AG04449 (cell line): Measurements from ENCODE around the gene SCN1B.

ENCODE experiments used
- CTCF ChIA-PET: fragments of 350-600 bp; formaldehyde crosslinking; extraction: SDS; loops from one replicate; lab custom pipeline; 2021; ENCODE audit warnings: antibody characterized with exemption; lab: Yijun Ruan, JAX
- POLR2A ChIA-PET: fragments of 400-600, 350-600 bp; formaldehyde crosslinking; extraction: SDS; loops from one replicate; lab custom pipeline; 2020; ENCODE audit warnings: antibody characterized with exemption, inconsistent platforms; lab: Yijun Ruan, JAX
- DNase-seq: peaks from one replicate; pipeline ENCODE4 v3.0.0-alpha.2; 2010; ENCODE audit warnings: low read depth, low spot score
- H3K4me3 ChIP-seq: 2 replicates; pipeline ENCODE4 v1.5.1; 2011; ENCODE audit warnings: low read depth, mild to moderate bottlenecking, control low read depth, low read length
- CTCF ChIP-seq: IDR thresholded peaks from one replicate; pipeline ENCODE4 v1.5.1; 2011; ENCODE audit warnings: mild to moderate bottlenecking, moderate library complexity, low read length, control low read depth, inconsistent platforms; ENCODE audit not compliant: insufficient read depth; ENCODE audit errors: missing control alignments

Gene SCN1B

DNA sequence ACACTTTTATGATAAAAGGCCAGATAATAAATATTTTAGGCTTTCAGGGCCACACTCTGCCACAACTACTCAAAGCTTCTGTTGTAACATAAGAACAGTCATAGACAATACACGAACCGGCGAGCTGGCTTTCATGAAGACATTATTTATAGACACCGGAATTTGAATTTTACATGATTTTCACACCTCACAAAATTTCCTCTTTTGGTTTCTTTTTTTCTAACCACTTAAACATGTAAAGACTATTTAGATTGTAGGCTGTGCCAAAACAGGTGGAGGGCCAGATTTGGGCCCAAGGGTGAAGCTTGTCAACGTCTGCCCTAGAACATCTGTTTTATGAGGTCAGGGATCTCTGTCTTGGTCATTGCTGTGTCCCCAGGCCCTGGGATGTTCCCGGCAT lies 55.7 kb downstream of the SCN1B start:
- TF ChIP-seq CTCF = no peak
- H3K4me3 ChIP-seq = no peak overlapping the region
- POLR2A ChIA-PET = no interaction called here
- DNase-seq = no peak
- CTCF ChIA-PET = interaction anchor here (0.7 to 9.6 kb wide), 6 partner anchors 13 to 50 kb away, joined by 3 to 89 read pairs (median 12); partner anchors contain the start of gene LGI4

- H3K4me3 ChIP-seq = no peak overlapping the region
- no peak for TF ChIP-seq CTCF
- POLR2A ChIA-PET = no interaction called here
- no peak for DNase-seq
- CTCF ChIA-PET = interaction anchor here (1.0 to 9.6 kb wide), 7 partner anchors 12 to 55 kb away, joined by 3 to 89 read pairs (median 14); partner anchors contain the start of gene LGI4
Measured at GRCh38 chr19:35086455-35086854, 56.2 kb downstream of the SCN1B start.

DNA sequence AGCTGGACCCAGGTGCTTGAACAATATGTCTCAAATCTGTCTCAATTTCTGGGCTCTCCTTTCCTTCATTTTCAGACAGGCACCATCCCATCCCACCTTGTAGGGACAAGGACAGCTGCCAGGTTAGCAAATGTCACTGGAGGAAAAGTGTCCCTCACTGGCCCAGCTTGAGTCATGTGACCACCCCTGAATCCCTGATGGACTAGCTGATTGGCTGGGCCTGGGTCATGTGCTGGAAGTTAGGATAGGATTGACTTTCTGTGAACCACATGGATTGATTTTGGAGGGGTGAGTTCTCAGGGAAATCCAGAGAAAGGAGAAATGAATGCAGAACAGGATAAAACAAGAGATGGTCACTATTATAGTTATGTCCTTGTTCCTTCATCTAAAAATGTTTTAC lies 57.1 kb downstream of the SCN1B start:
- TF ChIP-seq CTCF = no peak
- POLR2A ChIA-PET = interaction anchor here (1.3 kb wide), 1 partner anchor 37 kb away, joined by 5 read pairs; no protein-coding TSS in a partner anchor

DNA sequence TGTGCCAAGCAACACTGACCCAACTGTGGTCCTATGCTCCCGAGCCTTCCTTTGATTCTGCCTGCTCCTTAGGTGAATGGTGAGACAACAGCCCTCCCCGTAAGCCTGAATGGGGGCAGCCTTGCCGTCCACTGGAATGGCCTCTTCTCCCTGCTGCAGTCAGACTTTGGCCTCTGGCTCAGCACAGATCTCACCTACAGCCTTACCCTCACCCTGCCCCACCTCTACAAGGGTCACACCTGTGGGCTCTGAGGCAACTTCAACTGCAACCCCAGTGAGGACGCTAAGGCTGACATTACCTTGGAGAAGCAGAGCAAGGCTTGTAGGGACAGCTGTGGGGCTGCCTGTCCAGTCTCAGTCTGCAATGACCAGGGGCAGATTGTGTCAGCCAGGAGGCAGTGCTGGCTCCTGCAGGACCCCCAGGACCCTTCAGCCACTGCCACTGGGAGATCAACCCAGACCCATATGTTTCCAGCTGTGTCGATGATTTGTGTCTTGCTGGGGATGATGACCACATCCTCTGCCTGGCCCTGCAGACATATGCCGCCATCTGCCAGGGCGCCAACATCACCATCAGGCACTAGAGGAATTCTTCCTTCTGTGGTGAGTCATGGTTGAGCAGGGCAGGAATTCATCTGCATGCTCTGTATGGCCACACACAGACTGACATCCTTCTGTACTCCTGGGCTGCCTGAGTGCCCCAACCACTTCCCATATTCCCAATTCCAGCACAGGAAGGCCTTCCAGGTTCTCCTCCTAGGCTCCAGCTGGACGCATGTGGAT lies 58.1 kb downstream of the SCN1B start:
- ChIA-PET CTCF (interaction anchor here (0.7 to 9.6 kb wide), 9 partner anchors 17 to 53 kb away, joined by 3 to 89 read pairs (median 3); no protein-coding TSS in a partner anchor), POLR2A (interaction anchor here (1.3 kb wide), 1 partner anchor 36 kb away, joined by 5 read pairs; no protein-coding TSS in a partner anchor)
- TF ChIP-seq CTCF = no peak
- no peak overlapping the region for H3K4me3 ChIP-seq
- peak; percentile 71 for DNase-seq

More for the DNA sequence above, 57.1 kb downstream of the SCN1B start:
- H3K4me3 ChIP-seq = no peak overlapping the region
- CTCF ChIA-PET = interaction anchor here (0.8 to 9.6 kb wide), 5 partner anchors 17 to 54 kb away, joined by 3 to 89 read pairs (median 20); partner anchors contain the start of gene LGI4
- DNase-seq = no peak

GRCh38 chr19:35089554-35089953 lies 59.3 kb downstream of the SCN1B start:
- POLR2A ChIA-PET = no interaction called here
- no peak for DNase-seq
- no peak for TF ChIP-seq CTCF
- H3K4me3 ChIP-seq = no peak overlapping the region
- CTCF ChIA-PET = interaction anchor here (0.6 to 5.0 kb wide), 11 partner anchors 11 to 46 kb away, joined by 3 to 57 read pairs (median 9); partner anchors contain the start of gene LGI4
